PFSK-1 (cell line): ENCODE measurements around the gene XAB2.

ENCODE experiments used
- FOXP2 ChIP-seq: optimal IDR thresholded peaks from 2 replicates; pipeline ENCODE3; 2011; ENCODE audit warnings: borderline replicate concordance, control low read depth, inconsistent platforms; ENCODE audit not compliant: insufficient read depth; ENCODE audit errors: extremely low read length, extremely low read depth
- POLR2AphosphoS5 ChIP-seq: IDR thresholded peaks from 2 replicates; pipeline ENCODE4 v1.6.1; 2012; ENCODE audit warnings: low read depth, mild to moderate bottlenecking, control low read depth, low read length, moderate library complexity
- SIN3A ChIP-seq: IDR thresholded peaks from 2 replicates; pipeline ENCODE4 v1.6.1; 2012; ENCODE audit warnings: mild to moderate bottlenecking, low read length, moderate library complexity, borderline replicate concordance; ENCODE audit not compliant: insufficient read depth
- TAF1 ChIP-seq: IDR thresholded peaks from 2 replicates; pipeline ENCODE4 v1.6.1; 2012; ENCODE audit warnings: low read length, control low read depth, borderline replicate concordance; ENCODE audit not compliant: insufficient read depth
- TF ChIP-seq, protein P1 (sequence below), 2 experiments: IDR thresholded peaks; 2 replicates each; pipeline versions ENCODE4 v1.6.1 to v1.8.0; 2011 to 2012; ENCODE audit warnings: low read depth in 2 of 2, low read length in 2 of 2, control low read depth in 1 of 2, inconsistent platforms in 1 of 2, mild to moderate bottlenecking in 1 of 2, moderate library complexity in 1 of 2; ENCODE audit not compliant: insufficient read depth in 1 of 2

DNA sequence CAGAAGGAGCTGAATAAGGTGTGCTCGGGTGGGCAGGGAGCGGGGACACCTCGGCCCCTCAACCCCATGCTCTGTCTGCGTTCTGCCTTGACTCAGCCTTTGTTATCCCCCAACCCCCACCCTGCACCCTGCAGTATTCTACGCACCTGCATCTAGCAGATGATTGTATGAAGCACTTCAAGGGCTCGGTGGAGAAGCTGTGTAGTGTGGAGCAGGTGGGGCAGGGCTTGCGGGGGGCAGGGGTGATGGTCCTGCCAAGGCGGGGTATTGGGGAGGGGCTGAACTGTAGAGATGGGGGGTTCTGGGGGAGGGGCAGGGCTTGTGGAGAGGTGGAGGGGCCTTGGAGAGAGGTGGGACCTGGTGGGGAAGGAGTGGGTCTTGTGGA lies 13.7 kb upstream of the XAB2 start:
- TF ChIP-seq POLR2AphosphoS5: no peak
- TF ChIP-seq, protein P1, sequence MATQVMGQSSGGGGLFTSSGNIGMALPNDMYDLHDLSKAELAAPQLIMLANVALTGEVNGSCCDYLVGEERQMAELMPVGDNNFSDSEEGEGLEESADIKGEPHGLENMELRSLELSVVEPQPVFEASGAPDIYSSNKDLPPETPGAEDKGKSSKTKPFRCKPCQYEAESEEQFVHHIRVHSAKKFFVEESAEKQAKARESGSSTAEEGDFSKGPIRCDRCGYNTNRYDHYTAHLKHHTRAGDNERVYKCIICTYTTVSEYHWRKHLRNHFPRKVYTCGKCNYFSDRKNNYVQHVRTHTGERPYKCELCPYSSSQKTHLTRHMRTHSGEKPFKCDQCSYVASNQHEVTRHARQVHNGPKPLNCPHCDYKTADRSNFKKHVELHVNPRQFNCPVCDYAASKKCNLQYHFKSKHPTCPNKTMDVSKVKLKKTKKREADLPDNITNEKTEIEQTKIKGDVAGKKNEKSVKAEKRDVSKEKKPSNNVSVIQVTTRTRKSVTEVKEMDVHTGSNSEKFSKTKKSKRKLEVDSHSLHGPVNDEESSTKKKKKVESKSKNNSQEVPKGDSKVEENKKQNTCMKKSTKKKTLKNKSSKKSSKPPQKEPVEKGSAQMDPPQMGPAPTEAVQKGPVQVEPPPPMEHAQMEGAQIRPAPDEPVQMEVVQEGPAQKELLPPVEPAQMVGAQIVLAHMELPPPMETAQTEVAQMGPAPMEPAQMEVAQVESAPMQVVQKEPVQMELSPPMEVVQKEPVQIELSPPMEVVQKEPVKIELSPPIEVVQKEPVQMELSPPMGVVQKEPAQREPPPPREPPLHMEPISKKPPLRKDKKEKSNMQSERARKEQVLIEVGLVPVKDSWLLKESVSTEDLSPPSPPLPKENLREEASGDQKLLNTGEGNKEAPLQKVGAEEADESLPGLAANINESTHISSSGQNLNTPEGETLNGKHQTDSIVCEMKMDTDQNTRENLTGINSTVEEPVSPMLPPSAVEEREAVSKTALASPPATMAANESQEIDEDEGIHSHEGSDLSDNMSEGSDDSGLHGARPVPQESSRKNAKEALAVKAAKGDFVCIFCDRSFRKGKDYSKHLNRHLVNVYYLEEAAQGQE (IDR thresholded peaks at IDR 0.05; ENCODE audit: insufficient read depth in 1 of 2, low read depth in 2 of 2, low read length in 2 of 2): no peak
- no peak for TF ChIP-seq FOXP2
- no peak for TF ChIP-seq TAF1
- TF ChIP-seq SIN3A: no peak
